ENCODE measurements around the gene EXD3.
"Not testable (repeated sequence)": the region's sequence is repeated elsewhere in the genome, so short reads cannot be mapped to it uniquely, and the experiment has no call there.

Gene EXD3

GRCh38 chr9:137411260-137411644 lies 11.7 kb downstream of the EXD3 start:
- DNase-seq (ENCODE audit: low read depth in 3 of 3), result no peak

- no peak for DNase-seq (ENCODE audit: low read depth in 3 of 3)
Measured at GRCh38 chr9:137410891-137411249, 12.1 kb downstream of the EXD3 start.

GRCh38 chr9:137410236-137410890 lies 12.6 kb downstream of the EXD3 start:
- DNase-seq (ENCODE audit: low read depth in 3 of 3), result not testable (repeated sequence)

GRCh38 chr9:137409515-137409914 lies 13.4 kb downstream of the EXD3 start:
- no peak for DNase-seq (ENCODE audit: low read depth in 3 of 3)

- no peak for DNase-seq (ENCODE audit: low read depth in 3 of 3)
Measured at GRCh38 chr9:137408651-137409405, 14.1 kb downstream of the EXD3 start.

- no peak for DNase-seq (ENCODE audit: low read depth in 3 of 3)
Measured at GRCh38 chr9:137407590-137408300, 15.2 kb downstream of the EXD3 start.

GRCh38 chr9:137406876-137407589 lies 15.9 kb downstream of the EXD3 start:
- DNase-seq (ENCODE audit: low read depth in 3 of 3), result peak in 2 of 3 donors; percentile 51 to 65

GRCh38 chr9:137406085-137406760 lies 16.7 kb downstream of the EXD3 start:
- DNase-seq (ENCODE audit: low read depth in 3 of 3), result no peak

GRCh38 chr9:137405677-137406081 lies 17.3 kb downstream of the EXD3 start:
- no peak for DNase-seq (ENCODE audit: low read depth in 3 of 3)

GRCh38 chr9:137404961-137405567 lies 17.9 kb downstream of the EXD3 start:
- DNase-seq (ENCODE audit: low read depth in 3 of 3), result no peak

- DNase-seq (ENCODE audit: low read depth in 3 of 3), result no peak
Measured at GRCh38 chr9:137403269-137403668, 19.7 kb downstream of the EXD3 start.

GRCh38 chr9:137402746-137403145 lies 20.2 kb downstream of the EXD3 start:
- DNase-seq (ENCODE audit: low read depth in 3 of 3), result no peak

- no peak for DNase-seq (ENCODE audit: low read depth in 3 of 3)
Measured at GRCh38 chr9:137398561-137399468, 24.1 kb downstream of the EXD3 start.

- DNase-seq (ENCODE audit: low read depth in 3 of 3), result peak in 2 of 3 donors; percentile 44 to 45
Measured at GRCh38 chr9:137397675-137398423, 25.1 kb downstream of the EXD3 start.

- DNase-seq (ENCODE audit: low read depth in 3 of 3), result no peak
Measured at GRCh38 chr9:137396634-137397367, 26.2 kb downstream of the EXD3 start.

GRCh38 chr9:137396227-137396626 lies 26.7 kb downstream of the EXD3 start:
- DNase-seq (ENCODE audit: low read depth in 3 of 3), result no peak

- DNase-seq (ENCODE audit: low read depth in 3 of 3), result no peak
Measured at GRCh38 chr9:137395666-137396010, 27.3 kb downstream of the EXD3 start.

- no peak for DNase-seq (ENCODE audit: low read depth in 3 of 3)
Measured at GRCh38 chr9:137394866-137395665, 27.9 kb downstream of the EXD3 start.
